Measurements from ENCODE around the gene C4BPA.

Gene C4BPA

DNA sequence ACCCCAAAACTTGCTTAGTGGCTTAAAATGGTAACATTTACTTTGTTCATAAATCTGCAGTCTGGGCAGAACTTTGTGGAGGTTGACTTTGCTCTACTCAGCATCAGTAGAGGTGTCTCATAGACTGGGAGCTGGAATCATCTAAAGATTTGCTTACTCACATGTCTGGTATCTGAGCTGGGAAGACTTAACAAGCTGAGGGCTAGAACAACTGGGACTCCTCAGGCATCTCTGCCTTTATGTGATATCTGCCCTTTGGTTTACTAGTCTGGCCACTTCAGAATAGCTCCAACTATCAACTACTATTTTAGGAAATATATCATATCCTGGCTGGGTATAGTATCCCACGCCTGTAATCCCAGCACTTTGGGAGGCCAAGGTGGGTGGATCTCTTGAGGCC lies 82.5 kb downstream of the C4BPA start:
- DNase-seq (ENCODE audit: low read depth in 2 of 2), result no peak

DNA sequence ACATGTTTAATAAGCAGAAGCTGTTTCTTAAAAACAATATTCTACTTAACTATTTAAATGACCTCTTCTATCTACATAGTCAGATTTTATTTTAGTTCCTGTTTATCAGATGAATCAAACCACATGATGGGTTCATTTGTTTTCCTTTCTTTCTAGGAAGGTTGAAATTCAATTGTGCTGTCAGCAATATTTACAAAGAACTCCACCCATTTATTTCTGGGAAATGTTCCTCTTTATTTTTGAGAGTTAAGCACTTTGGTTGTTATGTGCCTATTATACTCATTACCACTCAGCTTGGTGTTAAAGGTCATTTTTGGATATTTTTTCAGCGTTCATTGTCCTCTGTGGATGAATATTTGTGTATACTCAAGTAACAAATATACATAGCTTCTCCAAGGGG lies 84.9 kb downstream of the C4BPA start:
- no peak for DNase-seq (ENCODE audit: low read depth in 2 of 2)

DNA sequence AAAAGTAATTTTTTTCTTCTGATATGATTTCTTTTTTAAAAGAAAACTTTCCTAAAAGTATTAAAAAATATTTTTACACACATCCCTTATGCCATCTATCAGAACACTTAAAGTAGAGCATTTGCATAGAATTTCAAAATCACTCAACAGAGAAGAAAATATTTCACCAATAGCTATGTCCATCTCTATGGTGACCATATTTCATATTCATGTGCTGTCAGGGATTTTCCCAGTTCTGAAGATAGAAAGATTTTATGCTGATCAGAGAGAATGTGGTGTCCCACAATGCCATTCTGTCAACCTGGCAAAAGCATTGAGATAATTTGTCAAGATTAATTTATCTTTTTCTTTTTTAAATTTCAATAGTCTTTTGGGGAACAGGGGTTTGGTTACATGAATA lies 87.0 kb downstream of the C4BPA start:
- no peak for DNase-seq (ENCODE audit: low read depth in 2 of 2)

DNA sequence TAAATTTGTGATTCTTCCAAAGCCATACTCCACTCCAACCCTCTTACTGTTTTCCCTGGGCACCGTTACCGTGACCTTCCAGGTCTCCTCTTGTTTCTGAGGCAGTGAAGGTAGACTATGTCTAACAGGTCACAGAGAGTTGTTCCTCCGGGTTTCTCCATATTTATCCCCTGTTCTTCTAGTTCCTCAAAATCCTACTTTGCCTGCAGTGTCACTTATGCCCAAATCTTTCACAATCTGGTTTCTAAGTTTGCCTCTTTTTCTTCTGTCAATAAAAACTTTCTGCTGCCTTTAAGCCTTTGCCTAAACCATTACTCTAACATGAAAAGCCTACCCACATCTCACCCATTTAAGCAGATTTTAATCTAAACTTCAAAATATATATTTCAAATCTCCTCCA lies 87.7 kb downstream of the C4BPA start:
- DNase-seq (ENCODE audit: low read depth in 2 of 2), result no peak

DNA sequence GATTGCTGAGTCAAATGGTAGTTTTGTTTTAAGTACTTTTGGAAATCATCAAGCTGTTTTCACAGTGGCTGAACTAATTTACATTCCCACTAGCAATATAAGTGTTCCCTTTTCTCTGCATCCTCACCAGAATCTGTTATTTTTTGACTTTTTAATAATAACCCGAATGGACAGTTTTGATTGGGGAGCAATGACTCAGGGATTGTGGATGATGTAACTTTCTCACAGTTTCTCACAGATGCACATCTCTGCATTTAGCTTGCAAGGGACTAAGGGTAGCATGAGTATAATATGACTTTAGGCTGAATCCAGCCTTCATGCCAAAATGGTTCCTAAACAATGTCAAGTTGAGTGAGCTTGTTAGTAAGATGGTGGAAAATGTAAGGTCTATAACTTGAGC lies 90.2 kb downstream of the C4BPA start:
- no peak for DNase-seq (ENCODE audit: low read depth in 2 of 2)
